22Rv1 (cell line): ENCODE measurements around the gene MISP.

Experiments
- CTCF ChIP-seq: fragments of 450-650 bp; IDR thresholded peaks from 2 replicates; pipeline ENCODE4 v1.5.1; 2017; ENCODE audit warnings: mild to moderate bottlenecking
- ZFX ChIP-seq: fragments of 450-650 bp; IDR thresholded peaks from 2 replicates; pipeline ENCODE4 v1.6.1; 2017; ENCODE audit warnings: antibody characterized with exemption, borderline replicate concordance

- TF ChIP-seq CTCF, result no peak
- TF ChIP-seq ZFX, result no peak
These were observed 31.1 kb upstream of the MISP start for GRCh38 chr19:719636-720344.
